ENCODE measurements around the gene ATG10. TPM values are rescaled to one million over a fixed set of nuclear protein-coding genes. Genes with fewer than 3 reads are reported as not detected.

ATG10 gene
- total RNA-seq, 4 donors from 2014 or later = 5.6 to 10.7 (median 8.3) TPM

- Histone ChIP-seq H3K4me3 (no peak overlapping the region), H3K9me3 (no peaks in the 10 kb centered on the region), H3K27me3 (no peaks in the 10 kb centered on the region), H3K36me3 (no peaks in the 10 kb centered on the region), H3K4me1 (peaks cover 38% of the 10 kb centered on the region), H3K27ac (no peak overlapping the region)
- TF ChIP-seq CTCF (IDR thresholded peaks at IDR 0.05) (no peak), POLR2AphosphoS5 (IDR thresholded peaks at IDR 0.05) (no peak), EP300 (IDR thresholded peaks at IDR 0.05) (no peak), POLR2A (IDR thresholded peaks at IDR 0.05) (no peak)
- 62% methylated on average over 3 of the region's 3 CpGs for WGBS
- DNase-seq (ENCODE audit: low spot score in 2 of 2) = no peak
These were observed 195.6 kb downstream of the ATG10 start for GRCh38 chr5:82167372-82167935.

DNA sequence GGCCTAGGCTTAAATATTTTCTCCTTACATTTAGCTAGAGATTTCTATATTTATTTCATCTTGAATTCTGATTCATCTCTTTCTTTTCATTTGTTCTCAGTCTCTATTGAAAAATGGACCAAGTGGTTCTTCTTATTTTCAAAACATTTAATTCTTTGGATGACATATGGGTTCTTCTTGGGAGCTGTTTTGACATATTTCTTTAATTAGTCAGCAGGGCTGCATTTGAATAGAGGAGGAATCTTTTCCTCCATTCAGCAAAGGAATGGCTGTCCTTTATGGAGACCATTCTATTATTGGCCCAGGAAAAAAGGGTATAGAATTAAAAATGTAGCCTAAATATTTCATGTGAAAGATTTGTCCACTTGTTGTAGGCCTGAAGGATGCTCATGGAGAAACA, 196.5 kb downstream of the ATG10 start:
- DNase-seq (ENCODE audit: low spot score in 2 of 2) = no peak
- Histone ChIP-seq H3K9me3 (no peaks in the 10 kb centered on the region), H3K4me3 (no peak overlapping the region), H3K4me1 (peaks cover 36% of the 10 kb centered on the region), H3K27me3 (no peaks in the 10 kb centered on the region), H3K27ac (no peak overlapping the region), H3K36me3 (no peaks in the 10 kb centered on the region)
- no peak for TF ChIP-seq EP300 (IDR thresholded peaks at IDR 0.05)

- DNase-seq (ENCODE audit: low spot score in 2 of 2) = no peak
- WGBS = 95% methylated on average over 1 of the region's 1 CpG
- TF ChIP-seq POLR2AphosphoS5 (IDR thresholded peaks at IDR 0.05) (no peak), EP300 (IDR thresholded peaks at IDR 0.05) (no peak), POLR2A (IDR thresholded peaks at IDR 0.05) (no peak), CTCF (IDR thresholded peaks at IDR 0.05) (no peak)
- H3K27me3 ChIP-seq = no peaks in the 10 kb centered on the region
- no peaks in the 10 kb centered on the region for H3K36me3 ChIP-seq
- no peaks in the 10 kb centered on the region for H3K9me3 ChIP-seq
- H3K27ac ChIP-seq = no peak overlapping the region
- peaks cover 20% of the 10 kb centered on the region for H3K4me1 ChIP-seq
- no peak overlapping the region for H3K4me3 ChIP-seq
These were observed 198.1 kb downstream of the ATG10 start for GRCh38 chr5:82169892-82170291.

DNA sequence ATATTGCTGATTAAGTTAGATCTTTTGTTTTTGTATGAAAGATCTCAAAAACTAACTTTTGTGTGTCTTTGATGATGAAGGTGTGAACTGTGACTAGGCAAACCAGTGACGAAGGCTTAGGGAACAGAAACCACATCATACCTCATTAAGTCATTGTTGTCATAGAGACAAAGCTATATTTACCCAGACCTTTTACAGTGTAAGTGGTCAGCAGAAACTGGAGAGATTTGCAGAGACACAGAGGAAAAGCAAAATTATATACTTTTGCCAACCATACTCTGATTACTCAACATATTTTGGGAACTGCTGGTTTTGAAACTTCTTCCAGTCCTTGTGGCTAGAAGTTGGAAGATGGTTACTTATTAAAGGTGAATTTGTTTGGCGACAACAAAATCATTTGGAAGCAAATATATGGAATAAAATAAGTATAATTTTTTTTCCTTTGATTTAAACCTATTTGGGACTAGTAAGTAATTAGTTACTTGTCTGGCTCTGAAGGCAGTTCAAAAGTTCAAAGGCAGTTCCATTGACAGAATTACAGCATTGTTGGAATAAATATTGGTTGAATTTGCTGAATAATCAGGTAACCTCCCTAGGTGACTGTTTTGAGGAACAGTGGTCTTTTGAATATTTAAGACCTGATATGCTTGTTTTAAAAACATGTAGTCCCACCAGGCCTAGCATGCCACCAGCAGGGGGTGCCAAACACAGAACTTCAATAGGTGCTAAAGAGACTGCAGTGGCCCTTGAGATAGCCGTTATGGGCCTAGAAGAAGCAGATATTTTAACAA, 202.5 kb downstream of the ATG10 start:
- Histone ChIP-seq H3K9me3 (no peaks in the 10 kb centered on the region), H3K27me3 (no peaks in the 10 kb centered on the region), H3K4me3 (no peak overlapping the region), H3K27ac (no peak overlapping the region), H3K4me1 (no peaks in the 10 kb centered on the region), H3K36me3 (no peaks in the 10 kb centered on the region)
- TF ChIP-seq POLR2AphosphoS5 (IDR thresholded peaks at IDR 0.05) = no peak
- TF ChIP-seq POLR2A (IDR thresholded peaks at IDR 0.05) = no peak
- peak in 1 of 2 donors; percentile 35 for TF ChIP-seq CTCF (IDR thresholded peaks at IDR 0.05)
- TF ChIP-seq EP300 (IDR thresholded peaks at IDR 0.05) = no peak
- 70% methylated on average over 3 of the region's 3 CpGs for WGBS
- DNase-seq (ENCODE audit: low spot score in 2 of 2) = no peak

DNA sequence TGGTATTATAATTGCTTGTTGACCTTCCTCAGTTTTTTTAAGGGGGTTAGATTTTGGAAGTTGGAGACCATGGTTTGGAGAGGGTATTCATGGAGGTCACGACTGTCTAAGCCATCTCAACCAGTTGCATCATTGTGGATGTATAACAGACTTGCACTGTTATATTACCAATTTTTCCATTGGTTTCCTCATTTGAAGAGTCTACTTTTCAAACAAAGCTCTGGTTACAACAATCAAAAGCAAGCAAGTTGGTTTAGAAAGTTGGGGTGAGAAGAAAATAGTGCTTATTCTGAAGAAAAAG, 203.0 kb downstream of the ATG10 start:
- 100% methylated on average over 1 of the region's 1 CpG for WGBS
- Histone ChIP-seq H3K9me3 (no peaks in the 10 kb centered on the region), H3K4me3 (no peak overlapping the region), H3K27me3 (no peaks in the 10 kb centered on the region), H3K4me1 (no peaks in the 10 kb centered on the region), H3K36me3 (peaks cover 2% of the 10 kb centered on the region), H3K27ac (no peak overlapping the region)
- no peak for DNase-seq (ENCODE audit: low spot score in 2 of 2)
- no peak for TF ChIP-seq POLR2A (IDR thresholded peaks at IDR 0.05)
- no peak for TF ChIP-seq CTCF (IDR thresholded peaks at IDR 0.05)
- no peak for TF ChIP-seq EP300 (IDR thresholded peaks at IDR 0.05)
- TF ChIP-seq POLR2AphosphoS5 (IDR thresholded peaks at IDR 0.05) = no peak

Measured in suprapubic skin (tissue), 4 donors.